OCI-LY1 (cell line): ENCODE measurements around the gene PAWR.

Experiments
- CTCF ChIP-seq: fragments of 200-600 bp; sonication (generic), shearing (Covaris generic); IDR thresholded peaks from 2 replicates; pipeline ENCODE4 v1.5.1; 2017; ENCODE audit warnings: mild to moderate bottlenecking, antibody characterized with exemption, low read length, moderate library complexity, mixed read lengths
- EZH2 ChIP-seq: fragments of 200-600 bp; sonication (generic), shearing (Covaris generic); IDR thresholded peaks from 2 replicates; pipeline ENCODE4 v1.8.0; 2017; ENCODE audit warnings: borderline replicate concordance, mixed run types, mild to moderate bottlenecking, antibody characterized with exemption, low read length, moderate library complexity, mixed read lengths

GRCh38 chr12:79618848-79619404 lies 71.8 kb downstream of the PAWR start:
- no peak for TF ChIP-seq CTCF
- no peak for TF ChIP-seq EZH2
